ENCODE data around the gene PLA2G4D.
A peak's percentile ranks its signal among the peaks of the same experiment; 100 is the strongest.

Gene PLA2G4D

GRCh38 chr15:42121021-42121420 lies 26.7 kb upstream of the PLA2G4D start:
- Histone ChIP-seq H3K9me2 (replicated peaks; ENCODE audit: control insufficient read depth, low read length) (no peaks in the 10 kb centered on the region), H3K27me3 (ENCODE audit: control insufficient read depth, low read length) (no peaks in the 10 kb centered on the region; the same call in 1 of the 2 replicates), H3K27ac (ENCODE audit: low read depth, low read length) (no peak overlapping the region), H3K79me2 (ENCODE audit: control insufficient read depth, low read length) (no peaks in the 10 kb centered on the region), H3K36me3 (ENCODE audit: control insufficient read depth, low read length) (no peaks in the 10 kb centered on the region), H3K4me2 (ENCODE audit: low read length) (no peak overlapping the region), H3K9me3 (ENCODE audit: control insufficient read depth, insufficient read depth, low read length) (no peaks in the 10 kb centered on the region), H4K20me1 (ENCODE audit: control insufficient read depth, insufficient read depth, low read depth, low read length) (no peaks in the 10 kb centered on the region), H3K4me1 (ENCODE audit: control insufficient read depth, low read length) (peaks cover 21% of the 10 kb centered on the region), H3K4me3 (ENCODE audit: low read length) (no peak overlapping the region), H3F3A (ENCODE audit: control insufficient read depth, insufficient read depth) (no peaks in the 10 kb centered on the region)
- TF ChIP-seq EZH2phosphoT487 (IDR thresholded peaks at IDR 0.05; ENCODE audit: borderline replicate concordance, low read length) (no peak), CTCF (IDR thresholded peaks at IDR 0.05; ENCODE audit: low read depth, low read length, poor library complexity, severe bottlenecking) (no peak)

GRCh38 chr15:42120285-42120684 lies 25.9 kb upstream of the PLA2G4D start:
- no peaks in the 10 kb centered on the region for H3K79me2 ChIP-seq (ENCODE audit: control insufficient read depth, low read length)
- no peaks in the 10 kb centered on the region for H3F3A ChIP-seq (ENCODE audit: control insufficient read depth, insufficient read depth)
- no peaks in the 10 kb centered on the region for H3K36me3 ChIP-seq (ENCODE audit: control insufficient read depth, low read length)
- H3K27me3 ChIP-seq (ENCODE audit: control insufficient read depth, low read length), result peaks cover 2% of the 10 kb centered on the region; the same call in 1 of the 2 replicates
- H3K4me1 ChIP-seq (ENCODE audit: control insufficient read depth, low read length), result peaks cover 21% of the 10 kb centered on the region
- H3K27ac ChIP-seq (ENCODE audit: low read depth, low read length), result no peak overlapping the region
- H3K4me3 ChIP-seq (ENCODE audit: low read length), result no peak overlapping the region
- H3K4me2 ChIP-seq (ENCODE audit: low read length), result no peak overlapping the region
- H4K20me1 ChIP-seq (ENCODE audit: control insufficient read depth, insufficient read depth, low read depth, low read length), result no peaks in the 10 kb centered on the region
- H3K9me3 ChIP-seq (ENCODE audit: control insufficient read depth, insufficient read depth, low read length), result no peaks in the 10 kb centered on the region
- no peak for TF ChIP-seq CTCF (IDR thresholded peaks at IDR 0.05; ENCODE audit: low read depth, low read length, poor library complexity, severe bottlenecking)
- TF ChIP-seq EZH2phosphoT487 (IDR thresholded peaks at IDR 0.05; ENCODE audit: borderline replicate concordance, low read length), result no peak
- H3K9me2 ChIP-seq (replicated peaks; ENCODE audit: control insufficient read depth, low read length), result no peaks in the 10 kb centered on the region

- Histone ChIP-seq H3K4me3 (ENCODE audit: low read length) (peak overlapping the region; percentile 47; the same call in 1 of the 2 replicates), H3K27me3 (ENCODE audit: control insufficient read depth, low read length) (peaks cover 6% of the 10 kb centered on the region), H3F3A (ENCODE audit: control insufficient read depth, insufficient read depth) (no peaks in the 10 kb centered on the region; the same call in 1 of the 2 replicates), H3K9me3 (ENCODE audit: control insufficient read depth, insufficient read depth, low read length) (no peaks in the 10 kb centered on the region), H3K4me1 (ENCODE audit: control insufficient read depth, low read length) (peaks cover 21% of the 10 kb centered on the region), H3K36me3 (ENCODE audit: control insufficient read depth, low read length) (no peaks in the 10 kb centered on the region), H3K27ac (ENCODE audit: low read depth, low read length) (no peak overlapping the region), H3K4me2 (ENCODE audit: low read length) (peak overlapping the region; percentile 51), H4K20me1 (ENCODE audit: control insufficient read depth, insufficient read depth, low read depth, low read length) (no peaks in the 10 kb centered on the region), H3K9me2 (replicated peaks; ENCODE audit: control insufficient read depth, low read length) (no peaks in the 10 kb centered on the region), H3K79me2 (ENCODE audit: control insufficient read depth, low read length) (no peaks in the 10 kb centered on the region)
- no peak for TF ChIP-seq EZH2phosphoT487 (IDR thresholded peaks at IDR 0.05; ENCODE audit: borderline replicate concordance, low read length)
- TF ChIP-seq CTCF (IDR thresholded peaks at IDR 0.05; ENCODE audit: low read depth, low read length, poor library complexity, severe bottlenecking), result no peak
Measured at GRCh38 chr15:42119446-42119760, 25.0 kb upstream of the PLA2G4D start.
